HG02973 (cell line): ENCODE results near the gene FAM217A.
"Not testable (repeated sequence)": the region's sequence is repeated elsewhere in the genome, so short reads cannot be mapped to it uniquely, and the experiment has no call there.

Source experiments
- ATAC-seq: cut with Tn5 transposase; IDR thresholded peaks from one replicate; pipeline ENCODE4 v1.9.1; 2021; ENCODE audit warnings: moderate library complexity; ENCODE audit not compliant: unreplicated experiment

The FAM217A gene

DNA sequence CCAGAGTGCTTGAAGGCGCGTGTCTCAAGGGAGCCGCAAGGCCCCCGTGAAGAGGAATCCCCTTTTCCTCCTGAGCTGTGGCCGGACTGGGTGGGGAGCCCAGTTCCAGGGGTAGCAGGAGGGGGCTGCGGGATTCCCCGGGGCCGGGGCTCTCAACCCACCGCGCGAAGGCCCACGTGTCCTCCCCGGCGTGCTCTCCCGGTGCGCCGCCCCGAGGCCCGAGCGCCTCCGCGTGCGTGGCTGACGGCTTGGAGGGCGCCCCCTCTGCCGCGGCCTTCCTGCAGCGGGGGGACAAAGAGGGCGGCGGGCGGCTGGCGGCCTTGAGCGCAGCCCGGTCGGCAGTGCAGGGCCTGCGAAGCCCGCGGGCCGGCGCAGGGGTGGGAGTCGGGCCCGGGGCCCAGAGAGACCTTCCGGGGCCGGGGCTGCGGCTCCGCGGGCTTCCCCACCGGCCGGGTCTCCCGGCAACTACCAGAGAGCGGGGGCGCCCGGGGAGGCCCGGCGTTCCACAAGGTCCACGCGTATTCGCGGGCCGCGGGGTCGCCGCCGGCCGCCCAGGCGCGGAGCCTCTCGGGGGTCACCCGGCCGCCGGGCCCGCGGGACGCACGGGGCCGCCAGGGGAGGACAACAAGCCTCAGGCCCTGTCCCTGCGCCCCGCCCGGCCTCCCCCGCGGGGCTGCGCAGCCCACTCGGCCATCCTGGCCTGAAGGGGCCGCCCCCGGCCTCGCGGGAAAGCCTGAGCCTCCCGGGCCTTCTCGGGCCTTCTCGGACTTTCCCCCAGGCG is at the start of gene FAM217A:
TSS of gene FAM217A (minus strand) at position 447 of the 781 bp plus-strand sequence. CDS start 1,723 bp downstream, outside the sequence.
- no peak for ATAC-seq

DNA sequence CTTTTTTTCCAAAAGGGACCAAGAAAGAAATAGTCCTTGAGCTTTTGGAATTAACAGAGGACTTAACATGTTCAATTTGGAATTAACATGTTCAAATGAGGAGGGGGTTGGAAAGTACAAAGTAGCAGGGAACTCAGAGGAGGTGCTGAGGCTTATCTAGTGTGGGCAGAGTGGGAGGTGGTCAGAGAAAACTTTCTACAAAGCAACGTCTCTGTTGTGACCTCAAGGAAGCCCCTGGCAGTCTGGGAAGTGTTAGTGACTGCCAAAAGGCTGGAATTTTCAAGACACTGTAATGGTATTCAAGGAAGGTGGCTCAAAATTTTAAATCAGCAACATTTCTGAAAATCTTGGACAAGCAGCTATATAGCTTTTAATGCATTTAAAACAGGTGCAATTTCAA is 49.1 kb upstream of the FAM217A start:
- ATAC-seq = no peak

DNA sequence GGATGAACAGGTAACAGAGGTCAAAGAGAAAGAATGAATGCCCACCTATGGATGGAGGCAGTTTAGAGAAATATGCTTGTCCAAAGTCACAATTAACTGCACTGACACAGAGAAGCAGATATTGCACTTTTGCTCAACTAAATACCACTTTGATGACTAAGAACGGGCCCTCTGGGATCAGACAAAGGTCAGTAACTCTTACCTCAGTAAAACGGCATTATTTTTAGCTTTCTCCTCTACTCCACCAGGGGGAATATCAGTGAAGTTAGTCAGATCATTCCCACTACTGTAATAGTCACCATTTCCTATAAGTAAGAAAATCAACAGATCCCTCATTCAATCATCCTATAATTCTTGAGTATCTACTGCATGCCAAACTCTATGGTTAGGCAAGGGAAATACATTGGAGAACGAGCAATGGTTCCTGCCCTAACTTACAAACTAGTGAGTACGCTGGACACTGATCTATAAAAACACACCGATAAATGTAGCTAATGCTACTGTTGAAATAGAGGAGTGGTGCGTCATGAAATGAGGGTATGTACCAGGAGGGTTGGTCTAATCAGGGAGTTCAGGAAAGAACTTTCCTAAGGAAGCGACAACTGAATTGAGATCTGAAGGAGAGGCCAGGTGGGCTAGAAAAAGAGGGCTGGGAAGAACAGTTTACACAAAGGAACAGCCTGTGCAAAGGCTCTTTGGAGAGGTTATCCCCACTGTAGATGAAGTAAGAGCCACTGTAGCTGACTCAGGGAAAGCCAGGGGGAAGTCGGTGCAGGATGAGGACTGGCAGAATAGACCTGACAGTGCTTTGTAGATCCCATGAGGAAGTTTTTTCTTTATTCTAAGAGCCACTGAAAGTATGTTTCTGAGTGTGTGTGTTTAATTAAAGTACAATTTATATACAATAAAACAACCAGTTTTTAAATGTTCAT is 47.3 kb upstream of the FAM217A start:
- no peak for ATAC-seq

GRCh38 chr6:4125500-4125899 is 46.6 kb upstream of the FAM217A start:
- no peak for ATAC-seq

- ATAC-seq = no peak
These were observed 45.4 kb upstream of the FAM217A start for GRCh38 chr6:4124351-4124750.

GRCh38 chr6:4115741-4116140 is 36.8 kb upstream of the FAM217A start:
- ATAC-seq = no peak

- ATAC-seq = no peak
These were observed 35.2 kb upstream of the FAM217A start for GRCh38 chr6:4114123-4114522.

- ATAC-seq = no peak
These were observed 34.7 kb upstream of the FAM217A start for GRCh38 chr6:4113649-4114048.

DNA sequence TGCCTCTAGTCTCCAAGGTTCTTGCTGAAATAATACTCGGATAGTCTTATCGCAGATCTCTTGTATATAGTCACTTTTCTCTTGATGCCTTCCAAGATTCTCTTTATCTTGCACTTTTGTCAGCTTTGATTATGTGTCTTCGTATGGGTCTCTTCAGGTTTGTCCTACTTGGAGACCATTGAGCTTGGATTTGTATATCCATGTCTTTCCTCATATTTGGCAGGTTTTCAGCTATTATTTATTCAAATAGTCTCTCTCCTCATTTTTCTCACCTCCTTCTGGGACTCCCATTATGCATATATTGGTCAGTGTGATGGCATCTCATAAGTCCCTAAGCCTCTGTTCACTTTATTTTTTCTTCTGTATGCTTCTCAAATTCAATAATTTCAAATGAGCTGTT is 33.4 kb upstream of the FAM217A start:
- no peak for ATAC-seq

DNA sequence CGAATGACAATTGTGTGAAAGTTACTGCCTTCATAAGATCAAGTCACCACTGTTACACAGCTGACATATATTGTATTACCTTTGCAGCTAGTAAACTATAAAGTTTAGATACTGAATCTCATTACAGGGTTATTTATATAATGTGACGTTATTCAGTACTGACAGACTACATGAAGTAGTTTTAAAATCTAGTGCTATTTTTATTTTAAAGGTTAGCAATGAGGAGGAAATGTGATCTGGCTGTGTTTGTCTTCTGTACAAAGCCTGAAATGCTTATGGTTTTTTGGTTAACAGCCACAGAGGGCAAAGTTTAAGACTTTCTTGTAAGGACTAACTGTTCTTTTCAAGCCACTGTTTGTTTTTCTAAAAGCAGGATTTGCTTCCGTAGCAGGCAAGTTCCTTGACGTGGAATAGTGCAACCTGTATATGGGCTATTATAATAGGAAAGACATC is 30.5 kb upstream of the FAM217A start:
- ATAC-seq = not testable (repeated sequence)

DNA sequence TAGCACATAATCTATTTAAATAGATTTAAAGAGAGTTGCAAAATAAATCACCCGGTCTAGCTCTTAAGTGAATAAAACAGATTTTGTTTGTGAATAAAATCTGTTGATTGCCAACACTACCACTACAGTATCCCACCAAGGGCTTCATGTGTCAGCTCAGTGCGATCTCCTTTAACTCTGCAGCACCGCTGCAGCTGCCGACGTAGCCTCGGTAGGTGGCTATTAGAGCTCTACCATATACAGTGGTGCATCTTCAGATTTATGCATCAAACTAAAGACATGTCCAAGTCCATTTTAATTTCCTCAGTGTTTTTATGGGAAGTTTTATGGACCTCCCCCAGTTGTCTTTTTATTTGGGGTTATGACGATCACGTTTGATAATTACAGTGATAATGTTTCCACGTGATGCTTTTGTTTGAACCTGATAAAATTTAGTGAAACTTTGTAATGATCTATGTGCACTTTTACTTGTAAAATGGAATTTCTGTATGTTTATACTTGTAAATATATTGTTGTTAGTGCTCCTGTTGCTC is 29.7 kb upstream of the FAM217A start:
- no peak for ATAC-seq

DNA sequence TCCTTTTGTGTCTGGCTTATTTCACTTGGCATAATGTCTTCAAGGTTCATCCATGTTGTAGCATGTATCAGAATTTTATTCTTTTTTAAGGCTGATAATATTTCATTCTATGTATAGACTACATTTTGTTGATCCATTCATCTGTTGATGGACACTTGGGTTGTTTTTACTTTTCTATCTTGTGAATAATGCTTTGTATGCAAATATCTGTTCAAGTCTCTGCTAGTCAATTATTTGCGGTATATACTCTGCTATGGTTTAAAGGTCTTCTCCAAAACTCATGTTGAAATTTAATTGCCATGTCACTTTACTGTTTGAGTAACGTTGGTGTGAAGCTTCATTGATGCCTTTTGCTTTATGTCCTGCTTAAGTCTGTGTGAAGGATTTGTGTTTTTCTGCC is 28.9 kb upstream of the FAM217A start:
- ATAC-seq = no peak

DNA sequence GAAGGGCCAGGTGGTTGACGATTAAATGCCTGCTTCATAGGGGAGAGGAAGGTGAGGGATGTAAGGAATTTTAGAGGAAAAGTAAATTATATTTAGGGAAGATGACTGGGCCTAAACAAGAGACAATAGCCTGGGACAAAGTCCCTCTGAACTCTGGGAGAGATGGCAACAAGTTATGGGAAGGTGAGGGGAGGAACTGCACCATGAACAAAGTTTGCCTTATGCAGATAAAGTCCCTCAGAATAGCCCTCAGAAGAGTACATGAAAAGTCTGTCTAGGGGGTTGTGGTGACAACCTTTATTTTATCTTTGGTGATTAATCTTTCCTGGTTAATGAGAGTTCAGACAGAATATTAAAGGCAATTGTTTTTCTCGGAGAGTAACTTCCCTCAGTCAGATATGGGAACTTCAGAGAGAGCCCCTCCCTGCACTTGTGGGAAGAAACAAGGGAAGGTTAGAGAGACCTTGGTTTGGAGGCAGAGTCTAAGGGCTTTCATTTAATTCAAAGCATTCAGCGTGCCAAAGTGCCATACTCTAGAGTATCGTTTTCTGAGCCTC is 27.1 kb upstream of the FAM217A start:
- ATAC-seq = no peak

DNA sequence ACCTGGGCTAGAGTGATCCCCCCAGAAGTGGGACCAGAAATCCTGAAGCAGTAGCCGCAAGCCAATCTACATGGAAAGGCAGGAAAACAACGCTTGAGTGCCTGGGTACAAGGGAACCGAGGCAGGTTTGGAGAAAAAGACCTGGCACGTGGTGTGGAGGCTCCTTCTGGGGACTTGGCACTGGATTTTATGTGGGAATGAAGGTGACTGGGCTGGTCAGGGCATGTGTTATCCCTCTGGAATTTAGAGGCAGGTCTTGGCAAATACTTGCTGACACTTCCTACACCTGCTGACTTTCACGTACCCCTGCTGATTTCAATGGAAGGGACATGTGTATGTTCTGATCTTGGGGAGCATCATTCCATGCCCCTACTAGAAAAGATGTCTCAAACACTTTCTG is 25.0 kb upstream of the FAM217A start:
- no peak for ATAC-seq

DNA sequence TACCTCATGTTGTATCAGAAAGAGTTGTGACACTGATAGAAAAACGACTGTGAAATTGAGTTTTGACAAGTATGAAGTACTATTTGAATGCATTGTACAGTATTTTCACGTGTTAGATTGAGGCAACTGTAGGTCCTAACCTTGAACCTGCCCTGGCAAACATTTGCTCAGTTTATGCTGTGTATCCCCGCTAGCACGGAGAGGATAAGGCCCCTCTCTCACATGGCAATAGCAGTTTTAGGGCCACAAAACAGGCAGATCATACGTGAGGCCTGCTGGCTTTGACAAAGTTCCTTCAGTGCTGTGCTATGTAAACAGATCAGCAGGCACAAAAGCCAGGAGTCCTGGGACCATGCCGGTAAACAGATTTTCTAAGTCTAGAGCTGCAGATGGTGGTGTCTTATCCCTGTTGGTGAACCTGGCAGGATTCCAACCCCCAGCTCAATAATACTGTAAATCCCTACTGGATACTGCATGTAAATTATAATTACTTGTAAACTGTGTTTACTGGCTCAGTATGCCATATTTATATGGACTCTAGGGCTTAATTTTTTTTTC is 23.8 kb upstream of the FAM217A start:
- no peak for ATAC-seq

- no peak for ATAC-seq
These were observed 22.4 kb upstream of the FAM217A start for GRCh38 chr6:4101298-4101697.

DNA sequence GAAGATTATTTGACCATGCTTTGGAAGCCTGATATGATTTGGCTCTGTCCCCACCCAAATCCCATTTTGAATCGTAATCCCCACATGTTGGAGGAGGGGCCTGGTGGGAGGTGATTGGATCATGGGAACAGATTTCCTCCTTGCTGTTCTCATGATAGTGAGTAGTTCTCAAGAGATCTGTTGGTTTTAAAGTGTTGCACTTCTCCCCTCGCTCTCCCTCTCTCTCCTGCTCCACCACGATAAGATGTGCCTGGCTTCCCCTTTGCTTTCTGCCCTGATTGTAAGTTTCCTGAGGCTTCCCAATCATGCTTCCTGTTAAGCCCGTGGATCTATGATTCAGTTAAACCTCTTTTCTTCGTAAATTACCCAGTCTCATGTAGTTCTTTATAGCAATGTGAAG is 21.7 kb upstream of the FAM217A start:
- no peak for ATAC-seq

- no peak for ATAC-seq
These were observed 14.4 kb upstream of the FAM217A start for GRCh38 chr6:4093288-4093687.

DNA sequence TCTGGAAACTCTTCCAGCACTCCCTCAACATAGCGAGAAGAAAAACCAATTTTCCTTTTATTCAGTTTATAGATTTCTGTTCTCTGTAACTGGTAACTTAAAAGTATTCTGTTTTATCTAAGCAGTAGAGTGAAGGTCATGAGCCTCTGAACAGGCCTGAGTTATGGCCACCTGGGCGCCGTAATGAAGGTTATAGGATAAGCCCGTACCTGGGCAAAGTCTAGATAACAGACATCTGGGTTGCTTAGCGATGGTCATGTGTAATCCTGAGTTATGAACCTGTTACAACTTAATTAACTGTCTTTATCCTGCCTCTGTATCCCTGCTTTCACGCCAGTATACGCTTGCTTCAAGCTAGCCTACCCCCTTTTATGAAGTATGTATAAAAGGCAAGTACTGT is 13.0 kb upstream of the FAM217A start:
- ATAC-seq = no peak

DNA sequence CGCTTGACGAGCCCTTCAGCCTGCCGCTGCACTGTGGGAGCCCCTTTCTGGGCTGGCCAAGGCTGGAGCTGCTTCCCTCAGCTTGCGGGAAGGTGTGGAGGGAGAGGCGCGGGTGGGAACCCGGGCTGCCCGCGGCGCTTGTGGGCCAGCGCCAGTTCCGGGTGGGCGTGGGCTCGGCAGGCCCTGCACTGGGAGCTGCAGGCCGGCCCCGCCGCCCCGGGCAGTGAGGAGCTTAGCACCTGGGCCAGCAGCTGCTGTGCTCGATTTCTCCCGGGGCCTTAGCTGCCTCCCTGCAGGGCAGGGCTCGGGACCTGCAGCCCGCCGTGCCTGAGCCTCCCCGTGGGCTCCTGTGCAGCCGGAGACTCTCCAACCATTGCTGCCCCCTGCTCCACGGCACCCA is 11.1 kb upstream of the FAM217A start:
- not testable (repeated sequence) for ATAC-seq

GRCh38 chr6:4088704-4089103 is 9.8 kb upstream of the FAM217A start:
- ATAC-seq = no peak
